ENCODE data around the gene ADGRA1.
"Not testable (repeated sequence)": the region's sequence is repeated elsewhere in the genome, so short reads cannot be mapped to it uniquely, and the experiment has no call there.

ADGRA1 gene

DNA sequence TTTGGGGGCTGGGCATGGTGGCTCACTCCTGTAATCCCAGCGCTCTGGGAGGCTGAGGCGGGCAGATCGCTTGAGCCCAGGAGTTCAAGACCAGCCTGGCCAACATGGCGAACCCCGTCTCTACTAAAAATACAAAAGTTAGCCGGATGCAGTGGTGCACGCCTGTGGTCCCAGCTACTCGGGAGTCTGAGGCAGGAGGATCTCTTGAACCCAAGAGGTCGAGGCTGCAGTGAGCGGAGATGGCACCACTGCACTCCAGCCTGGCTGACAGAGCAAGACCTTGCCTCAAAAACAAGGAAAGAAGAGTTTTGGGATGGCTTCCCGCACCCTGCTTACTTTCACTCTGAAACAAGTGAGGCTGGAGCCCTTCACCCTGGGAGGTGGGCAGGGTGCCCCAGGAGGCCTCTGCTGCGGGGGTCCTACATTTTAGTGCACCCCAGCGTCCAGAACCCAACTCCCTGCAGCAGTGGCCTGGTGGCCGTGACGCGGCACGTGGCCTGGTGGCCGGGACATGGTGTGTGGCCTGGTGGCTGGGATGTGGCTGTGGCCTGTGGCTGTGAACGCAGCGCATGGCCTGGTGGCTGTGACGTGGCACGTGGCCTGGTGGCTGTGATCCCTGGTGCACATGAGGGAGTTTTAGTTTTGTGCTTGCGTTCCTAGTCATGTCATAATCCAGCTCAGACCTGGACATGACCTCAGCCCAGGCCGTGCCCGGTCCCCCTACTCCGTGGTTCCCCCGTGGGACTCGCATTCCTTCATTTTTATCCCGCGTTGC is 81.6 kb downstream of the ADGRA1 start:
- no peak for DNase-seq (ENCODE audit: extremely low spot score, insufficient read length, low read depth)
- no peak for FAIRE-seq

DNA sequence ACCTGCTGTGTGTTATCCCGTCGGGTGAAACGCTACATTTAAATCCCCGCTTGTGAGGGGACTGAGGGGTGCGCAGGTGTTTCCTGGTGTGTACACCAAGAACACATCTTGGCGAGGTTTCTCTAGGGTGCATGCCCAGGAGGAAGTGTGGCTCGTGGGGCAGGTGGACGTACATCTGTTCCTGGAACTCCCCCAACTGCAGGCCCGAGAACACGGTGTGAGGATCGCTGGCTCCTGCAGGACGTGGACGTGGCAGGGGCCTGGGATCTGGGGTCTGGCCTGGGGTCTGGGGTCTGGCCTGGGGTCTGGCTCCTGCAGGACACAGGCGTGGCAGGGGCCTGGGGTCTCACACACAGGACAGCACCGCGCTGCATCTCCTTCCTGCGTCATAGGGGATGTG is 82.4 kb downstream of the ADGRA1 start:
- DNase-seq (ENCODE audit: extremely low spot score, insufficient read length, low read depth) (no peak), FAIRE-seq (no peak)

DNA sequence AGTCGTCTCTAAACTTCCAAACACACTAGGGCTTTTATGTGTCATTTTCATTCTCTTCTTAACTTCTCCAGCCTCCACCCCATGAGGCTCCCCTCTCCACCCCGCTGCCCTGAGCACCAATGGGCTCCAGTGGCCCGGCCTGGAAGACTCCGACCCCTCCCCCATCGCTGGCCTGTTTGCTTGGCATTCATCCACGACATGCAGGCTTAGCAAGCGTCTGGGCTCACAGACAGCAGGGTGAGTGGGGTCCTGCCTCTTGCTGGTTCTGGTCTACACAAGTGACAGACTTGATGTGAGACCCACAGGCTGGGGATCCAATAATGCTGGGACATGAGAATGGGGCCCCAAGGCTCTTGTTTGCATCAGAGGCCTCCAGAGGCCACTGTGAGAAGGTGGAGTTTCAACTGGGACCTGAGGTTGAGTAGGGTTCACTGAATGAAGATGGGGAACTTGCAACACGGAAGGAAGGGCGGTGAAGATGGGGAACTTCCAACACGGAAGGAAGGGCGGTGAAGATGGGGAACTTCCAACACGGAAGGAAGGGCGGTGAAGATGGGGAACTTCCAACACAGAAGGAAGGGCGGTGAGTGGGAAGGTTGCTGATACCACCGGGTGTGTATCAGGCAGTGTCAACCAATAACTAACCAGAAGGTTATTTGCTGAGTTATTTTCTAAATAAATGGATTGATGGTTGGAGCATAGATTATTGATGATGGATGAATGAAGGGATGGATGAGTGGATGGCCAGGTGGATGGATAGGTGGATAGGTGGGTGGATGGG is 86.3 kb downstream of the ADGRA1 start:
- FAIRE-seq: no peak

DNA sequence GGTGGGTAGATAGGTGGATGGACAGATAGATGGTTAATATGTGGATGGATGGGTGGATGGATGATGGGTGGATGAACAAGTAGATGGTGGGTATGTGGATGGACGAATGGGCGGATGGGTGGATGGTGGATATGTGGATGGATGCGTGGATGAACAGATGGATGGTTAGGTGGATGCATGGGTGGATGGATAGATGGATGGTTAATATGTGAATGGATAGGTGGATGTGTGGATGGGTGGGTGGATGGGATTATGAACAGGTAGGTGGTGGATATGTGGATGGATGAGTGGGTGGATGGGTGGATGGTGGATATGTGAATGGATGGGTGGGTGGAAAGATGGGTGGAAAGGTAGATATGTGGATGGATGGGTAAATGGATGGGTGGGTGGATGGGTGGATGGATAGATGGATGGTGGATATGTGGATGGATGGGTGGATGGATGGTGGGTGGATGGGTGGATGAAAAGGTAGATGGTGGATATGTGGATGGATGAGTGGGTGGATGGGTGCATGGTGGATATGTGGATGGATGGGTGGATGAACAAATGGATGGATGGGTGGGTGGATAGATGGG is 87.1 kb downstream of the ADGRA1 start:
- FAIRE-seq: no peak
- DNase-seq (ENCODE audit: extremely low spot score, insufficient read length, low read depth): no peak

More for the DNA sequence above, 86.3 kb downstream of the ADGRA1 start:
- DNase-seq (ENCODE audit: extremely low spot score, insufficient read length, low read depth): no peak

DNA sequence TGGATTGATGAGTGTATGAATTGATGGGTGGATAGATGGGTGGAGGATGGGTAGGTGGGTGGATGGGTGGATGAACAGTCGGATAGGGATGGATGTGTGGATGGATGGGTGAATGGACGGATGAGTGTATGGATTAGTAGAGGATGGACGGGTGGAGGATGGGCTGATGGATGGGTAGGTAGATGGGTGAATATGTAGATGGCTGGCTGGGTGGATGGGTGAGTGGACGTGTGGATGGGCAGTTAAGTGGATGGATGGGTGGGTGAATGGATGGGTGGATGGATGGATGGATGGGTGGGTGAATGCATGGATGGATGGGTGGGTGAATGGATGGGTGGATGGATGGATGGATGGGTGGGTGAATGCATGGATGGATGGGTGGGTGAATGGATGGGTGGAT is 87.9 kb downstream of the ADGRA1 start:
- FAIRE-seq; DNase-seq (ENCODE audit: extremely low spot score, insufficient read length, low read depth): not testable (repeated sequence)

DNA sequence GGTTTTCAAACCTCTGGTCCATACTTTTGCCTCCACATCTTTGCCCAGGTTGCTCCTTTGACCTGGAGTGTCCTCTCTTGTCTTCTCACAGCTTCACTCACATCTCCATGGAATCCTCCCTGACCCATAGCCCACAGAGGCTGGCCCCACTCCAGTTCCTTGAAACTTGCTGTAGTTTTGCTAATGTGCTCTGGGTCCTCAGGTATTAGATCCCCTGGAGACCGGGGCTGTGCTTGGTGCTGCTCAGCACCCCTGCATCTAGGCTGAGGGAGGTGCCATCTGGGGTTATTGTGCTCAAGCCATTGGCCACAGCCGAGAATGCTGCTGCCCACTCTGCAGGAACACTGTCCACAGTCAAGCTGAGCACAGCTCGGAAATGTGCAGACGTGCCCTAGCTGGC is 88.8 kb downstream of the ADGRA1 start:
- FAIRE-seq (no peak), DNase-seq (ENCODE audit: extremely low spot score, insufficient read length, low read depth) (no peak)

DNA sequence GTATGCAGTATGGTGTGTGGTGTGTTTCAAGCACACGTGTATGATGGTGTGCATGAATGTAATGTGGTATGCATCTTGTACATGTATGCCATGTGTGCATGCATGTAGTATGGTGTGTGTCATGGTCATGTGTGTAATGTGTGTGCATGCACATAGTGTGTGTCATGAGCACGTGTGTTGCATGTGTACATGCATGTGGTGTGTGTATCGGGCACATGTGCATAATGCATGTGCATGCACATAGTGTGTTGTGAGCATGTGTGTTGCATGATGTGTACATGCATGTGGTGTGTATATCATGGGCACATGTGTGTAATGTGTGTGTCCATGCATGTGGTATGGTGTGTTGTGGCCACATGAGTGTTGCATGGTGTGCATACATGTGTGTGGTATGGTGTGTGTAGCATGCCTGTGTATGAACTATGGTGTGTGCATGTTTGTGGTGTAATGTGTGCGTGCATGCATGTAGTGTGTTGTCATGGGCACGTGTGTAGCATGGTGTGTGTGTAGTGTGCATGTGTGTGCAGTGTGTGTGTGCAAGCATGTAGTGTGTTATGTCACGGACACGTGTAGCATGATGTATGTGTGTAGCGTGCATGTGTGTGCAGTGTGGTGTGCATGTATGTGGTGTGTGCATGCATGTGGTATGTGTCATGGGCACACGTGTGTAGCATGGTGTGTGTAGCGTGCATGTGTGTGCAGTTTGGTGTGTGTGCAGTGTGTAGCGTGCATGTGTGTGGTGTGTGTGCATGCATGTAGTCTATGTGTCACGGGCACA is 89.8 kb downstream of the ADGRA1 start:
- no peak for DNase-seq (ENCODE audit: extremely low spot score, insufficient read length, low read depth)

DNA sequence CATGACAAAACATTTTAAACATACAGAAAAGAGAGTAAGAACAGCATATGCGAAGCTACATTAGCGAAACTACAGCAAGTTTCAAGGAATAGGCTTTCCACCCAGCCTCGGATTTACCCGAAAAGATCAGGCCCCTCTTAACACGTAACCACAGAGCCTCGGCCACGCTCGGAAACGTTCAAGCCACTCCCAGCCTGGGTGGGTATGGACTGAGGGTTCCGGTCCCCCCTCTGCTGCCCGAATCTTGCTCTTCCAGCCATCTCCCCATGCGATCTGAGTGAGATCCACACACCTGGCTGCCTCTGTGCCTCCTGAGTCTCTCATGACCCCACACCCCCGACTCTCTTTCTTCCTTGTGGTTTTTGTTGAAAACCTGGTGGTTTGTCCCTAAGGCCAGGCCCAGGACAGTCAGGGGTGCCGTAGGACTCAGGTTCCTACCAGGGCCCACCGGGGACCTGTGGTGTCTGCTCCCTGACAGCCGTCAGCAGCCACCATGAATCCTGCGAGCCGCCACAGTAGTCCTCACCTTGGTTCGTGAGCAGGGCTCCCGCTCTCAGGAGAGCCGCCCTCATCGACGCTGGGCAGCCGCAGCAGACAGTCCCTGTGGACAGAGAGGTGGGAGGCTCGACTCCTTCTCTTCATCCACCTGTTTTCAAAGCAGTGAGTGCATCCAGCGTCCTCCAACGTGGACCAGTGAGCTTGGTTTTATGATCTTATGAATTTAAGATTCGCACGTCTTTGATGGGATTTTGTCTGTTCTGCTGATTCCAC is 90.8 kb downstream of the ADGRA1 start:
- no peak for FAIRE-seq
- DNase-seq (ENCODE audit: extremely low spot score, insufficient read length, low read depth): no peak

More for the DNA sequence above, 89.8 kb downstream of the ADGRA1 start:
- FAIRE-seq: no peak

DNA sequence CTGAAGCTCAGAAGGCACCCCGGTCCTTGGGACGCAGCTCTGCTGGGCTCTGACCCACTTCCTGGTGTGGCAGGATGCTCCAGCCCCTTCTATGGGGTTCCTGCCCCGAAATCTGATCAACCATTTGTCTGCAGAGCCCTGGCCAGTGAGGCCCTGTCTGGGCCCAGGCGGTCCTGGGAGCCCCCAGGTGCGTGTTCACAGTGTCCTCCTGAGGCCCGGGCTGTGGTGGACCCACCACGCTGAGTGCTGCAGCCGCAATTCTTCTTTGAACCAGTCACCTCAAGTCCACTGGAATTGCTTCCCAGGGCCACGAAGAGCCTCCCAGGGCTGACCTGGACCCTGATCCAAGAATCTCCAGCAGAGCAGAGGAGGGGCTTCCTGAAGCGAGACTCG is 91.4 kb downstream of the ADGRA1 start:
- FAIRE-seq (no peak), DNase-seq (ENCODE audit: extremely low spot score, insufficient read length, low read depth) (no peak)

DNA sequence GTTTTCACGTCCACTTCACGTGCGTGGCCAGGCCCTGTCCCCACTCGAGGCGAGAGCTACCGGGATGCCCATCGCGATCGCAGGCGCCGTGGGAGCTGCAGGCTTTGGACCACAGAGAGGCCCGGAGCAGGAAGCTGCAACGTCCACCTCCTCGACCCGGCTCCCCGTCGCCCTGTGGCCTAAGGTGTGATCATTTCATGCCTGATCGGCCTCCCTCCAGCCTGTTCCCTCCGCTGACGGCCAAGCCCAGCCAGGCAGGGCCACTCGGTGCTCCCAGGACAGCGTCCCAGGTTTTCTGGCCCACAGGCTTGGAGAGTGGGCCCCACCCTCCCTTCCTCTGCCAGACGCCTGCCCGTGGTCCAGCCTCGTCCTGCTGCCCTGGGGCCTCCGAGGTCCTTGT is 91.9 kb downstream of the ADGRA1 start:
- DNase-seq (ENCODE audit: extremely low spot score, insufficient read length, low read depth) (no peak), FAIRE-seq (no peak)

DNA sequence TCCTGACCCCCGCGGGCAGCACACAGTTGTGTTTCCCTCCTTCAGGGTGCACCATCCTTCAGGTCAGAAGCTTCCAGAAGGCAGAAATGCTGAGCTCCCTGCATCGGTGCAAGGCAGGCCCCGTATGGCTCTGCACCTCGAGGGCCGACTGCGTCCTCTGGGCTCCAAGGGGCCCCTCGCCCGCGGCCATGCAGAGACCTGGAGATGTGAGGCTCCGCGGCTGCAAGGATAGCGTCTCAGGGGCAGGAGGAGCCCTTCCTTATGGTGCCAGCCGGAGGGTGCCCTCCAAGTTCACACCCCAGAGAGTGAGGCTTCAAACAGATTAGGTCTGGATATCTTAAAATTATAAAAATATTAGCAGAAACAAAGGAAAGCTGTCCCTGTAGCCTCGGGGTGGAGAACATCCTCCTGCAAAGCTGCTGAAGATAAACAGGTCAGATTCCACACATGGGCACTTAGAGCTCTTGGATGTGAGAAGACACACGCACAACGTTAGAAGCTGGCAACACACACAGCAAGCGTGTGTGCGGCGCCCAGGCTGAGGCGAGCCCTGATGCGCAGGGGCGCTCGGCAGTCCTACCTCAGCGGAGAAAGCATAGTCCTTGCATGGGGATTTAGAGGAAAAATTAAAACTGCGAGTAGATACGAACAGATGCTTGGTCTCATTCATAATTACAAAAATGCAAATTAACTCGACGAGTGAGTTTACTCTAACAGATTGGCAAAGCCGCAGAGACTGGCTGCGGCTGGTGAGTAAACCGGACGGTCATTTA is 92.7 kb downstream of the ADGRA1 start:
- DNase-seq (ENCODE audit: extremely low spot score, insufficient read length, low read depth): no peak
- no peak for FAIRE-seq

DNA sequence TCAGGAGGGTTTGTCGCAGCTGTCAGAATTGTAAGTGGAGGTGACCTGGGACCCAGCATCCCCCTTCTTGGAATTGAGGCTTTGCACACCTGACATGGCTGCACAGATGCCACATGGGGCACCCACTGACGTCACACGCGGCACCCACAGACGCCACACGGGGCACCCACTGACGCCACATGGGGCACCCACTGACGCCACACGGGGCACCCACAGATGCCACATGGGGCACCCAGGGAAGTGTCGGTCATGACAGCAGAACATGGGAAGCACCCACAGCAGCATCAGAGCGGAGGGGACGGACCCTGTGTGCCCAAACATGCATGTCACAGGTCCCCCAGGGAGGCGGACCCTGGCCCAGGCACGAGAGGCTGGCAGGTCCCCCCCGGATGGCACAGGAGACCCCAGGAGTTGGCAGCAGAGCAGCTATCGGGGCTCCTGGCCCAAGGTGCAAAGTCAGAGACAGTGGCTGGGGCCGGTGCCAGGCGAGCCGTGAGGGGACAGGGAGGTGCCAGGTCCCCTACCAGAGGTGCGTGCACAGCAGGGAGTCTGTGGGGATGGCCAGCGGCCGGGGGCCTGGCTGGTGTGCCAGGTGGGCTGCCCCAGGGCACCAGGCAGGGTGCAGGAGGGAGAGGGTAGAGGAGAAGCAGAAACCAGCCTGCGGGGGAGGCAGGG is 93.4 kb downstream of the ADGRA1 start:
- DNase-seq (ENCODE audit: extremely low spot score, insufficient read length, low read depth) (no peak), FAIRE-seq (no peak)
